IMR-90 (cell line): ENCODE data around the gene LRRC3B. TPM values are rescaled to one million over a fixed set of nuclear protein-coding genes. Genes with fewer than 3 reads are reported as not detected.

Source experiments
- ATAC-seq: fragments of 200-7000 bp; cut with Tn5 transposase; 2 replicates; pipeline ENCODE4 v1.9.1; 2020; ENCODE audit warnings: low read depth, mild to moderate bottlenecking, moderate library complexity
- BruUV-seq: library from RNA; stranded (reverse); fragments of 400-500 nt; replicated peaks from 2 replicates; lab custom pipeline; 2021; lab: Mats Ljungman, UMichigan
- CTCF ChIA-PET: fragments of 300-600 bp; formaldehyde crosslinking; extraction: SDS; loops from one replicate; lab custom pipeline; 2021; ENCODE audit warnings: antibody characterized with exemption; lab: Yijun Ruan, JAX
- POLR2A ChIA-PET: fragments of 300-600 bp; sonication (Branson Sonifier 250); formaldehyde crosslinking; loops from one replicate; lab custom pipeline; 2022; ENCODE audit warnings: antibody characterized with exemption; ENCODE audit not compliant: unreplicated experiment; lab: Charles Lee
- DNase-seq: peaks from one replicate; pipeline ENCODE4 v3.0.0; 2013
- H2AFZ ChIP-seq: replicated peaks from 2 replicates; pipeline ENCODE3; 2013; ENCODE audit warnings: low read length, mild to moderate bottlenecking; ENCODE audit not compliant: poor library complexity
- H2AK5ac ChIP-seq: 2 replicates; pipeline ENCODE4 v1.6.1; 2013; ENCODE audit warnings: low read depth, low read length, inconsistent platforms
- H2AK9ac ChIP-seq: replicated peaks from 2 replicates; pipeline ENCODE3; 2013; ENCODE audit warnings: mild to moderate bottlenecking, low read depth, low read length, moderate library complexity; ENCODE audit not compliant: poor library complexity
- H2BK120ac ChIP-seq: 2 replicates; pipeline ENCODE4 v1.6.1; 2013; ENCODE audit warnings: low read depth, low read length, inconsistent platforms
- H2BK15ac ChIP-seq: 3 replicates; pipeline ENCODE4 v1.6.1; 2013; ENCODE audit warnings: low read depth, low read length, inconsistent platforms
- H2BK20ac ChIP-seq: 2 replicates; pipeline ENCODE4 v1.6.1; 2013; ENCODE audit warnings: low read depth, mild to moderate bottlenecking, inconsistent platforms, low read length, moderate library complexity
- H2BK5ac ChIP-seq: 2 replicates; pipeline ENCODE4 v1.6.1; 2013; ENCODE audit warnings: mild to moderate bottlenecking, low read depth, low read length, inconsistent platforms; ENCODE audit not compliant: poor library complexity, severe bottlenecking
- H3K14ac ChIP-seq: replicated peaks from 2 replicates; pipeline ENCODE4 v1.6.1; 2013; ENCODE audit warnings: low read depth, low read length, inconsistent platforms
- H3K18ac ChIP-seq: 2 replicates; pipeline ENCODE4 v1.6.1; 2013; ENCODE audit warnings: low read depth, low read length, control low read depth
- H3K23ac ChIP-seq: 2 replicates; pipeline ENCODE4 v1.6.1; 2013; ENCODE audit warnings: low read depth, low read length, inconsistent platforms
- H3K27ac ChIP-seq: 2 replicates; pipeline ENCODE4 v1.5.1; 2013; ENCODE audit warnings: mild to moderate bottlenecking, control low read depth, low read length; ENCODE audit not compliant: insufficient read depth
- H3K27me3 ChIP-seq: 2 replicates; pipeline ENCODE4 v1.6.1; 2013; ENCODE audit warnings: low read length; ENCODE audit not compliant: control insufficient read depth, insufficient read depth
- H3K36me3 ChIP-seq: 2 replicates; pipeline ENCODE4 v1.6.1; 2013; ENCODE audit warnings: low read length, mixed read lengths; ENCODE audit not compliant: control insufficient read depth, insufficient read depth
- H3K4ac ChIP-seq: 2 replicates; pipeline ENCODE4 v1.6.1; 2013; ENCODE audit warnings: low read depth, low read length, inconsistent platforms
- H3K4me1 ChIP-seq: 2 replicates; pipeline ENCODE4 v1.6.1; 2013; ENCODE audit warnings: low read length, mixed read lengths; ENCODE audit not compliant: control insufficient read depth, insufficient read depth
- H3K4me2 ChIP-seq: 2 replicates; pipeline ENCODE4 v1.6.1; 2013; ENCODE audit warnings: low read depth, mild to moderate bottlenecking, control low read depth, low read length, moderate library complexity
- H3K4me3 ChIP-seq: 2 replicates; pipeline ENCODE4 v1.5.1; 2013; ENCODE audit warnings: low read depth, mild to moderate bottlenecking, control low read depth, low read length, moderate library complexity; ENCODE audit not compliant: insufficient read depth
- H3K56ac ChIP-seq: 2 replicates; pipeline ENCODE4 v1.6.1; 2013; ENCODE audit warnings: low read length, inconsistent platforms; ENCODE audit not compliant: insufficient read depth; ENCODE audit errors: extremely low read depth
- H3K79me1 ChIP-seq, 2 experiments: 2 replicates each; pipeline ENCODE4 v1.6.1; 2013; ENCODE audit warnings: low read length in 2 of 2, inconsistent platforms in 1 of 2, low read depth in 1 of 2
- H3K9ac ChIP-seq: 2 replicates; pipeline ENCODE4 v1.6.1; 2013; ENCODE audit warnings: low read depth, low read length, control low read depth
- H3K9me1 ChIP-seq: 2 replicates; pipeline ENCODE4 v1.6.1; 2013; ENCODE audit warnings: low read length, inconsistent platforms; ENCODE audit not compliant: insufficient read depth
- H3K9me3 ChIP-seq: 2 replicates; pipeline ENCODE4 v1.6.1; 2013; ENCODE audit warnings: low read length; ENCODE audit not compliant: control insufficient read depth, insufficient read depth
- H4K20me1 ChIP-seq: 2 replicates; pipeline ENCODE4 v1.6.1; 2013; ENCODE audit warnings: low read length, inconsistent platforms; ENCODE audit not compliant: insufficient read depth
- H4K5ac ChIP-seq: 2 replicates; pipeline ENCODE4 v1.6.1; 2013; ENCODE audit warnings: mild to moderate bottlenecking, low read depth, low read length, control low read depth
- H4K8ac ChIP-seq, 2 experiments: 2 replicates each; pipeline ENCODE4 v1.6.1; 2013; ENCODE audit warnings: low read depth in 2 of 2, low read length in 2 of 2, control low read depth in 1 of 2, inconsistent platforms in 1 of 2
- H4K91ac ChIP-seq: 2 replicates; pipeline ENCODE4 v1.6.1; 2013; ENCODE audit warnings: low read depth, low read length, inconsistent platforms; ENCODE audit not compliant: insufficient read depth
- MAFK ChIP-seq: IDR thresholded peaks from 2 replicates; pipeline ENCODE4 v1.6.1; 2012; ENCODE audit warnings: low read depth, low read length, improper control_type of control experiment
- NFE2L2 ChIP-seq: fragments of 150-350 bp; IDR thresholded peaks from 2 replicates; pipeline ENCODE4 v1.6.1; 2016; ENCODE audit warnings: low read depth, mild to moderate bottlenecking, low read length
- RAD21 ChIP-seq: IDR thresholded peaks from 2 replicates; pipeline ENCODE4 v1.6.1; 2012; ENCODE audit warnings: low read length, improper control_type of control experiment
- WGBS, 2 experiments: methylation state at CpG; one replicate each; pipeline versions ENCODE4 v1.1.5 to v1.1.7; 2013; ENCODE audit warnings: missing lambda C conversion rate in 2 of 2; ENCODE audit not compliant: insufficient read length in 1 of 2; ENCODE audit errors: extremely low coverage in 2 of 2; 5-methylcytosine and 5-hydroxymethylcytosine counted together
- dilution Hi-C: fragments of 300-500 bp; cut with HindIII; formaldehyde crosslinking; loops from one replicate; pipeline ENCODE4 v1.14.3; 2018; ENCODE audit warnings: low sequenced_read_pairs; ENCODE audit not compliant: unreplicated experiment
- in situ Hi-C: fragments of 300-500 bp; cut with MboI; formaldehyde crosslinking; loops from 3 replicates; pipeline ENCODE4 v1.14.3; 2019; ENCODE audit warnings: low sequenced_read_pairs, inconsistent platforms, mixed read lengths
- intact Hi-C: fragments of 100-400 bp; cut with micrococcal nuclease; formaldehyde crosslinking; loops from 2 replicates; pipeline ENCODE4 v1.10.0; 2022
- polyA plus RNA-seq, 3 experiments: library from polyadenylated mRNA; depleted of rRNA; stranded (reverse); fragments of >200 nt; gene quantifications; 2 replicates each; pipeline ENCODE4 v1.2.3, GENCODE V29; 2012; ENCODE audit warnings: low replicate concordance in 1 of 3
- total RNA-seq: library from RNA; depleted of rRNA; stranded (reverse); fragments of >200 nt; gene quantifications from 2 replicates; pipeline ENCODE4 v1.2.3, GENCODE V29; 2012

Gene LRRC3B
- total and polyA plus RNA-seq, 2 of the 4 experiments (the other 2 are of a cell fraction): not detected

- no peak overlapping the region for H2AK9ac ChIP-seq
- no peak overlapping the region for H2AK5ac ChIP-seq
- H2BK5ac ChIP-seq: no peak overlapping the region
- no peak overlapping the region for H3K14ac ChIP-seq
- H2BK20ac ChIP-seq: no peak overlapping the region
- ChIA-PET CTCF (no interaction called here), POLR2A (no interaction called here)
- H3K23ac ChIP-seq: no peak overlapping the region
- no peak for DNase-seq
- no CpG with 5 or more reads among the region's 3 CpGs for WGBS, 2 experiments
- in situ Hi-C loops: no loop called here
- H3K4me2 ChIP-seq: no peak overlapping the region
- H3K27me3 ChIP-seq: no peaks in the 10 kb centered on the region
- intact Hi-C loops: no loop called here
- no peak overlapping the region for H4K8ac ChIP-seq
- no peak overlapping the region for H4K5ac ChIP-seq
- no peaks in the 10 kb centered on the region for H3K4me1 ChIP-seq
- TF ChIP-seq NFE2L2 (no peak), RAD21 (no peak), MAFK (no peak)
- H2BK120ac ChIP-seq: no peak overlapping the region
- H4K20me1 ChIP-seq: no peaks in the 10 kb centered on the region
- H3K79me1 ChIP-seq: no peaks in the 10 kb centered on the region
- no peak for ATAC-seq
- H3K9me3 ChIP-seq: peaks cover 6% of the 10 kb centered on the region; the same call in 1 of the 2 replicates
- BruUV-seq: no TSS peak
- dilution Hi-C loops: no loop called here
- no peak overlapping the region for H4K91ac ChIP-seq
- H3K56ac ChIP-seq: no peak overlapping the region
- no peak overlapping the region for H2AFZ ChIP-seq
- no peak overlapping the region for H3K4ac ChIP-seq
- no peak overlapping the region for H3K27ac ChIP-seq
- no peaks in the 10 kb centered on the region for H3K9me1 ChIP-seq
- H3K9ac ChIP-seq: no peak overlapping the region
- H3K18ac ChIP-seq: no peak overlapping the region
- H2BK15ac ChIP-seq: no peak overlapping the region
- H3K36me3 ChIP-seq: no peaks in the 10 kb centered on the region
- H3K4me3 ChIP-seq: no peak overlapping the region
Measured at GRCh38 chr3:26703519-26703918, 80.9 kb downstream of the LRRC3B start.
